NCI-H1105 treated with DMSO at 0.1 percent for 48 hours (cell line): Measurements from ENCODE around the gene TBC1D16.

Experiments used
- DNase-seq: peaks from one replicate; lab custom pipeline; 2025; lab: John Stamatoyannopoulos, UW

TBC1D16 gene

DNA sequence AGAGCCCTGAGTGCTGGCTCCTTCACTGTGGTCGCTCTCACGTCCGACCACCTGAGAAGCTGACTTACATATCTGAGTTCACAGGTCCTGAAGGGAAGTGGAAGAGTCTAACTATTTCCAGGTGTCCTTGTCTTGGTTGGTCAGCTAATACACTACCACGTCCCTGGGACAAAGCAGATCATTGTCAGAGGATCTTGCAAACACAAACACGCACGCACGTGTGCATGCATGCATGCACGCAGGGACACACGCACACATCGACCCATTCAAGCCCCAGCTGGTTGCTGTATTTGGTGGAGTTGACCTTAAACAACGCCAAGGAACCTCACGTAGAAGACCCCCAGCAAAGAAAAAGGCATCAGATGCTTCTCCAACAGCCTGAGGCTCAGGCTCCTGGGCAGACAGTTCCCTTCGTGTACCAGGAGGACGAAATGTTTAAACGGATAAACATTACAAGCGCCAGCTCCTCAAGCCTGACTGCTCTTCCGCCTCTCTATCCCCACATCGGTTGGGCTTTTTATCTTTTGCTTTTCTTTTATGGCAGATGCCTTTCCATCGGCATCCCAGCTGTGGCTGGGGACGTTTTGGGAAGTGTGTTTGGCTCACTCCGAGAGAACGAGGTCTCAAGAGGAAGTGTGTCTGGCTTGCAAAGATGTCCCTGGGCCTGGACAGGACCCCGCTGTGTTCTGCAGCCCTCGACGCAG lies 95.8 kb downstream of the TBC1D16 start:
- DNase-seq: no peak

GRCh38 chr17:79939094-79939435 lies 96.6 kb downstream of the TBC1D16 start:
- DNase-seq: no peak

DNA sequence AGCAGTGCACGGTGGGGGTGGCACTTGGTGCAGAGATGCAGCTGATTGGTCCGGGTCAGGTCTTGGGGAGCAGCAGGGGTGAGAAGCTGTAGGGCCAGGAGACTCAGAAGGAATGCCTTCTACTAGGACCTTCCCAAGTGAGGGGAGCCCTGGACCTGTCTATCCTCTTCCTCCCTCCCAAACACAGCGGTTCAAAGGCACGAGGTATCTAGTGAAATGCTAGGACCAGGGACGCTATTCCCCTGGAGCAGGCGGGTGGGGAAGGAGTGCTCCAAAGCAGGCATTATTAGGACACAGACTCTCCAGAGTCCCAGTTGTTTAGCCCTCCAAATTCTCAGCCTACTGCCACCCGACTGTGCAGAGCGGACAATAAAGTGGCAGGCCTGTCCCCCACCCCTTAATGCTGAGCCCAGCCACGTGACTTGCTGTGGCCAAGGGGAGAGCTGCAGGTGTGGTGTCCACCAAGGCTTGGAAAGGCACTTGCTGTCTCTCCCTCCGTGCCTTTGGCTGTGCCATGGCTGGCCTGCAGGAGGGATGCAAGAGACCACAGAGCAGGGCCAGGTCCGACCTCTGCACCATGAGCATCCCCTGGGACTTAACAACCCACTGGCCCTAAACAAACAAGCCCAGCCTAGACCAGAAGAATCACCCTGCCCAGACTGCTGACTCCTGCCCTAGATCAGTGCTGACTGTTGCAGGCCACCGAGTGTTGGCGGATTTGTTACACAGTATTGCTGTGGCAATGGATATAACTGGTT lies 97.2 kb downstream of the TBC1D16 start:
- DNase-seq: no peak

GRCh38 chr17:79937391-79938335 lies 98.0 kb downstream of the TBC1D16 start:
- DNase-seq: no peak

- DNase-seq: no peak
These were observed 98.9 kb downstream of the TBC1D16 start for GRCh38 chr17:79936641-79937381.

DNA sequence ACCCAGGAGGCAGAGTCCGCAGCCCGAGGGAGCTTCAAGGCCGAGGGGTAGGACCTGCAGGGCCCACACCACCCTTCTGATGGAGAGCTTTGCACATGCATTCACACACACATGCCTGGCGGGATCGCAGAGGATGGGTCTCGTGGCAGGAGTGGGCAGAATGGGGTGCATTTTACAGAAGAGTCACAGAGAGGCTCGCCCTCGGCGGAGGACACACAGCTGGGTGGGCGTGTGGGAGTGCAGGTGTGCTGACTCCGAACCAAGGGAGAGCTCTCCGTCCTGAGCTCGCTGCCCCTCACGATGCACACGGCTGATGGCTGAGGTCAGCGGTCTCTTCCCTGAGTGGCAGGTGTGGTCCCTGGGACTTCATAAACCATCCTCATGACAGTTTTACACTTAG lies 99.6 kb downstream of the TBC1D16 start:
- no peak for DNase-seq

GRCh38 chr17:79935197-79935885 lies 100.3 kb downstream of the TBC1D16 start:
- DNase-seq: no peak

- no peak for DNase-seq
These were observed 101.1 kb downstream of the TBC1D16 start for GRCh38 chr17:79934653-79934970.

DNA sequence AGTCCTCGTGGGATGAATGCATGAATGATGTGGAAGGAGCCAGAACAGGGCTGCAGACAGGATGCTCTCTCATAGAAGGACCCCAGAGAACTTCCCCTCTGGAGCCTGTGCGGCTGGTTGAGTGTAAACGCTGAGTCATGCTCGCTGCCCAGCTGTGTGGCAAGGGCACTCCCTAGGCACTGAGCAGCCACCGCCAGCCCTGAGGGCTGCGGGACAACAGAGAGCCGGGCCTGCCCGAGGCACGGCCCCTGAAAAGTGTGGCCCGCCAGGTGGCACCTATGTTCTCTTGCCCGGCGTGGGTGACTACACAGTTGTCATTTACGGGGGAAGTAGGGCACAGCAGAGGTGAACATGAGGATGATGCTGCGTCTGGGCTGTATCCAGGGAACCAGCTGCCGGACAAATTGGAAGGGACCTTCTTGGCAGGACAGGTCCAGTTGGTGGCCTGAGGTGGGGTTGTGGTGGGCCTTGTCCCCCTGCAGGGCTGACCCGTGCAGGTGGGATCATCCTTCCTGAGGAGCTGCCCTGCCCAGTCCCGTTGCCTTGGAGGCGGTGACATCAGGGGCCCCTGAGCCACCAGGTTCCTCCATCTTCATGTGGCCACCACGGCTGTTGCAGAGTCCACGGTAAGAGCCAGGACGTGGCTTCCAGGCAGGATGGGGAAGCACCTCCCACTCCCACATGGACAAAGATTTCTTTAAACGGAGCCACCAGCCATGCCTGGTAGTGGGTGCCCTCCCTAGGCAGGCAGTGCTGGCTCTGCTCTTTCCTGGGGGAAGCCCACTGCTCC lies 101.6 kb downstream of the TBC1D16 start:
- no peak for DNase-seq

GRCh38 chr17:79932451-79933306 lies 103.0 kb downstream of the TBC1D16 start:
- no peak for DNase-seq

DNA sequence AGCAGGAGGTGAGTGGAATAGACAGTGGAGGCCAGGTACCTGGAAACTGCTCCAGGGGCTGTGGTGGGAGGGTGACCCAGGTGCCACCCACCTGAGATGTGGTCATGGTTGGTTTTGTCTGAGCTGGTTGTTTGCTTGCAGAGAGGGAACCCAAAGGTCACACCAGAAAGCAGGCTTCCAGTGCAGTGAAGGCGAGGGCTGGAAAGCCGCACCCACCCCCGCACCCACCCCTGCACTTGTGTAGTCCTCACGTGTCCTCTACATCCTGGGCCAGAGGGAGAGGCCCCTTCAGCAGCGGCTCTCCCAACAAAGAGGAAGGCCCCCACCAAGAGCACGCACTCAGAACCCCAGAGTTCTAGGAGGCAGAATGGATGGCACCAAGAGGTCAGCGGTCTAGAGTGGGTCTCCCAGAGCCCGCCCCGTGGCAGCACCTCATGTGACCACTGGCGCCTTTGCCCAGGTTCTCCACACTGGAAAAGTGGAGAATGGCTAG lies 103.8 kb downstream of the TBC1D16 start:
- DNase-seq: no peak

DNA sequence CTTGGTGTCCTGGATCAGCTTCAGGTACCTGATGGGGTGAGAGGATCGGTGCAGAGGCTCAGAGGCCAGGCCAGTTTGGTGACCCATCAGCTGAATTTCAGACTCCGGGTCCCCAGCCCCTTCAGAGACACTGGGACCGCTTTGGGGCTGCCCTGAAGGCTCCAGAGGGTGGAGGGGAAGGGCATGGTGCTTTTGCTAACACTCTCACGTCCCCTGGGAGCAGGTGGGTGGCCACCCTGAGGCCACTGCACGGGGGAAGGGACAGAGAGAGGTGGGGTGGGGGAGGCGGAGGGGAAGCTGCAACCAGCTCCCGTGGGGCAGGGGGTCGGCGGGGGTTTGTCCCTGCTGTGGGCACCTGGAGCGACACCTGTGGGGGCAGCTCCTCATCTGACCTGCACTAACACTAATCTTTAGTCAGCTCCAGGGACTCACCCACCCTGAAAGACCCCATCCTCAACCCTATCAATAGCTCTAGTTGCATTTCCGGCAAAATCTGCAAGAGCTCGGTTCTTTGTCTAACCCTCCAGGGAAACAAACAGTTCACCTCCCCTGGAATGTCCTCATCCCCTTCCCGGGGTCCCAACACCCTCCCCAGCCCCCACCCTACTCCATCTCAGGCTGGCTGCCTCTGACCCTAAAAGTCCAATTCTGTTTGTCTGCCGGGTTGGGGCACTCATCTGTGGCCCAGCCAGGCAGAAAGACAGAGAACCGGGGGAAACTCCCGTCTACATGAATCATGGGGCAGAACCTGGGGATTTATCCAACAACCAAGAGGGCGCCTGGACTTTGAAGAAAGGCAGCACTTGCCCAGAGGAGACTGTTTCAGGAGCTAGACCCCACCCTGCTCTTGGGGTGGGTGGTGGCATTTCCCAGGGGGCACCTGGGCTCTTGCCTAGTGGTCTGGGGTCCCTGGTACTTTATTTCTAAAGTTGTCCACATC lies 104.5 kb downstream of the TBC1D16 start:
- DNase-seq: no peak

DNA sequence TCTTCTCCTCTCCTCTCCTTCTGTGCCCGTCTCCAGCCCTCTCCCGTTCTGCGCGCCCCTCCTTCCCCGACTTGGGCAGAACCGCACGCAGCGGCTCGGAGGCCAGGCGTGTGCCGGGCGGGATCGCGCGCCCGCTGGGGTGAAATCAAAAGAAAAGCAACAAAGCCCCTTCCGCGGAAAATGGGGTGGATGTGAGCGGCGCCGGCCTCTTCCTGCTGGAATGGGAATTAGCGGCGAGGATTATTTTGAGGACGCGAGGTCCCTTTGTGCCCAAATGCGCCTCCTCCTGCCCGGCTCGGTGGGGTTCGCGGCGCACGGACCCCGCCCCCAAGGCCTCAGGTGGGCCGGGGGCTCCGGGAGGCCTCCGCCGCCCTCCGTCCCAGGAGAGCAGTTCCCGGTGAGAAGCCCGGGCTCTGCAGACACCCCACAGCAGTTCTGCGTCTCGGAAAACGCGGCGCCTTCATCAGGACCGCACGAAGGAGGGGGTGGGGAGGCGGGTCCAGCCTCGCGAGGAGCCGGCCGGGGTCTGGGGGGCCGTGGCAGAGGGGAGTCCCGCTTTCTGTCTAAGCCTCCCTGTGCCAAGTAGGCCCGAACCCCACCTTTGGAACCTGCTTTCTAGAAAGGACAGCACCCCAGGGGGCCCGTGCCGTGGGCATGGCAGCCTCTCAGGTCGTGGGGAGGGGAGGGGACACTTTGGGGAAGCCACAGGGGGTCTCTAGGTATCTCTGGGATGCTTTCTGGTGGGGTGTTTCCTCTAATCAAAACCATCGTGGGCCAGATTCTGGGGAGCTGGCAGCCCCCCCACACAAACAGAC lies 105.4 kb downstream of the TBC1D16 start:
- DNase-seq: peak; percentile 32

- DNase-seq: no peak
These were observed 106.2 kb downstream of the TBC1D16 start for GRCh38 chr17:79929257-79930061.

DNA sequence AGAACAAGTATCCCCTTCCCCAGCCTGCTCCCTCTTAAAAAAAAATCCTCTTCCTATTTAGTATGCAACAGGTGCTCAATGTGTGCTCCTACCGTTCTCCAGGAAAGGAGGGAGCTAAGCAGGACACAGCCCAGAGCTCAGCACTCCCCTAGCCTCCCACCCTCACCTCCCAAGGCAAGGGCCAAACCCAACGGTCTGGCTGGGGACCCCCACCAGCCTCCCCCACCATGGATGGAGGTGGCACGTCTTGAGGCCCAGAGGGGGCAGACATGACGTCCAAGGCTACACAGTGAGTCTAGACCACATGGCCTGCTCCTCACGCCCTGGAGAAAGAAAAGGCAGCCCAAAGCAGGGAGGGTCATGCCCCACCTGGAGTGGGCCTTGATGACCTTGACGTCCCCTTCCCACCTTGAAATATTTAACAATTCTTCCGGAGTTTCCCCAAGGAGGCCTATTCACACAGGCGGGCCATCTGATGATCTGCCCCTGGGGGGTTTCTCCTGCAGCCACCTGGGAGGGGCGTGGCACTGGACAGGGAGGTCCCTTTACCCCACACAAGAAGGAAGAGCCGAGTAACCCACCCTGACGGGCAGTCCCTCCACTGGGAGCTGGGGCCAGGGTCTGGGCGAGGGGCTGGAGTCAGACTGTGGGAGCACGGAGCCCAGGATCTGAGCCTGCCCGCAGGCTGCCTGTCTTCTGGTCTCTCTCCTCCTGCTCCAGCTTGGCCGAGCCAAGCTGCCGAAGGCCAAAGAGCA lies 107.0 kb downstream of the TBC1D16 start:
- DNase-seq: no peak
